Caco-2 (cell line): ENCODE data around the gene BDKRB2. TPM values are rescaled to one million over a fixed set of nuclear protein-coding genes. Genes with fewer than 3 reads are reported as not detected.

Source experiments
- BruUV-seq: library from RNA; stranded (reverse); fragments of 400-500 nt; replicated peaks from 2 replicates; lab custom pipeline; 2021; lab: Mats Ljungman, UMichigan
- CTCF ChIA-PET: fragments of 300-600 bp; sonication (Branson Sonifier 250); formaldehyde crosslinking; loops from one replicate; lab custom pipeline; 2022; ENCODE audit warnings: antibody characterized with exemption; lab: Charles Lee
- POLR2A ChIA-PET: fragments of 300-600 bp; sonication (Branson Sonifier 250); formaldehyde crosslinking; loops from one replicate; lab custom pipeline; 2022; ENCODE audit warnings: antibody characterized with exemption; lab: Charles Lee
- DNase-seq, 2 experiments: peaks; one replicate each; pipeline versions ENCODE4 v3.0.0 to v3.0.0-alpha.2; 2020 to 2022
- H3K27me3 ChIP-seq: replicated peaks from 2 replicates; pipeline ENCODE4 v1.6.0; 2011; ENCODE audit warnings: low read length; ENCODE audit not compliant: control insufficient read depth, insufficient read depth
- H3K36me3 ChIP-seq: 2 replicates; pipeline ENCODE4 v1.5.1; 2011; ENCODE audit warnings: low read length; ENCODE audit not compliant: control insufficient read depth, insufficient read depth
- H3K4me1 ChIP-seq: fragments of 250-450 bp; sonication (Bioruptor Pico); 2 replicates; pipeline ENCODE4 v1.5.1; 2020; ENCODE audit warnings: mild to moderate bottlenecking
- H3K4me3 ChIP-seq: 2 replicates; pipeline ENCODE4 v1.5.1; 2011; ENCODE audit warnings: low read depth, mild to moderate bottlenecking, control low read depth, low read length
- H3K9me3 ChIP-seq: fragments of 250-450 bp; sonication (Bioruptor Pico); 2 replicates; pipeline ENCODE4 v1.5.1; 2020; ENCODE audit warnings: mild to moderate bottlenecking, moderate library complexity
- H3K27ac Mint-ChIP-seq: one replicate; pipeline ENCODE4 v1.8.0; 2022; ENCODE audit warnings: mixed read lengths; ENCODE audit not compliant: unreplicated experiment
- H3K27me3 Mint-ChIP-seq: one replicate; pipeline ENCODE4 v1.8.0; 2022; ENCODE audit warnings: mixed read lengths; ENCODE audit not compliant: insufficient read depth, unreplicated experiment
- H3K36me3 Mint-ChIP-seq: one replicate; pipeline ENCODE4 v1.8.0; 2022; ENCODE audit warnings: mild to moderate bottlenecking, mixed read lengths; ENCODE audit not compliant: insufficient read depth, unreplicated experiment
- H3K4me1 Mint-ChIP-seq: one replicate; pipeline ENCODE4 v1.8.0; 2022; ENCODE audit warnings: low read depth, mixed read lengths; ENCODE audit not compliant: unreplicated experiment
- H3K4me3 Mint-ChIP-seq: one replicate; pipeline ENCODE4 v1.8.0; 2022; ENCODE audit warnings: mild to moderate bottlenecking, moderate library complexity, mixed read lengths; ENCODE audit not compliant: unreplicated experiment
- H3K9me3 Mint-ChIP-seq: one replicate; pipeline ENCODE4 v1.8.0; 2022; ENCODE audit warnings: mixed read lengths; ENCODE audit not compliant: unreplicated experiment
- intact Hi-C: fragments of 100-400 bp; cut with micrococcal nuclease; formaldehyde crosslinking; loops from one replicate; pipeline ENCODE4 v1.10.0; 2022; ENCODE audit not compliant: unreplicated experiment
- total RNA-seq: library from RNA; stranded (reverse); gene quantifications from 2 replicates; pipeline ENCODE4 v1.2.3, GENCODE V29; 2022
- TF ChIP-seq, protein P1 (sequence below), 2 experiments: fragments of 200-600 bp in 1 of 2; IDR thresholded peaks; 1 replicate in 1 of 2; 2 replicates in 1 of 2; pipeline versions ENCODE4 v1.5.1 to v1.8.0; 2011 to 2022; ENCODE audit warnings: antibody characterized with exemption in 1 of 2, control low read depth in 1 of 2, inconsistent platforms in 1 of 2, low read depth in 1 of 2, low read length in 1 of 2, mild to moderate bottlenecking in 1 of 2, moderate library complexity in 1 of 2; ENCODE audit not compliant: insufficient read depth in 1 of 2, severe bottlenecking in 1 of 2, unreplicated experiment in 1 of 2

The BDKRB2 gene
- total RNA-seq, 1 experiment from 2014 or later, result 2.0 TPM

DNA sequence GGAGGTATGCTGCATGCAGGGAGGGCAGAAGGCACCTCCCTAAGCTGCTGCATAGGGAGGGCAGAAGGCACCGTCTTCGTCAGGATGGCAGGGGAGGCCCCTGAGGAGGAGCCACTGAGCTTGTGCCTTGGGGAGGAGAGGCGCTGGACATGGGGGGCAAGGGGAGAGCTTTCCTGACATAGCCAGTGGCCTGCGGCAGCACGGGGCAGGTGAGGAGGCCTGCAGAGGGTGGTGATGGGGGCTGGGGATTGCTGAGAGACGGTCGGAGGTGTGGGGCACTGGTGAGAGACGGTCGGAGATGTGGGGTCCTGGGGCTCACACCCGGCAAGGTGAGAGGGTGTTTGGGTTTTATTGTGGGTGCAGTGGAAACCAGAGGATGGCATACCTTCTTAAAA lies 10.4 kb upstream of the BDKRB2 start:
- H3K4me1 ChIP-seq, result peaks cover 29% of the 10 kb centered on the region
- H3K27me3 Mint-ChIP-seq, result no peaks in the 10 kb centered on the region
- no peak for DNase-seq
- intact Hi-C loops, result no loop called here
- H3K4me3 Mint-ChIP-seq, result peak overlapping the region; percentile 37
- no TSS peak for BruUV-seq
- H3K36me3 Mint-ChIP-seq, result peaks cover 19% of the 10 kb centered on the region
- H3K9me3 ChIP-seq, result peaks cover 8% of the 10 kb centered on the region
- ChIA-PET CTCF (interaction anchor here (2.6 kb wide), 1 partner anchor 94 kb away, joined by 12 read pairs; no protein-coding TSS in a partner anchor), POLR2A (no interaction called here)
- H3K27ac Mint-ChIP-seq, result peak overlapping the region; percentile 95
- no peaks in the 10 kb centered on the region for H3K9me3 Mint-ChIP-seq
- H3K27me3 ChIP-seq, result no peaks in the 10 kb centered on the region
- H3K36me3 ChIP-seq, result no peaks in the 10 kb centered on the region
- peaks cover 28% of the 10 kb centered on the region for H3K4me1 Mint-ChIP-seq
- H3K4me3 ChIP-seq, result no peak overlapping the region
- TF ChIP-seq, protein P1, sequence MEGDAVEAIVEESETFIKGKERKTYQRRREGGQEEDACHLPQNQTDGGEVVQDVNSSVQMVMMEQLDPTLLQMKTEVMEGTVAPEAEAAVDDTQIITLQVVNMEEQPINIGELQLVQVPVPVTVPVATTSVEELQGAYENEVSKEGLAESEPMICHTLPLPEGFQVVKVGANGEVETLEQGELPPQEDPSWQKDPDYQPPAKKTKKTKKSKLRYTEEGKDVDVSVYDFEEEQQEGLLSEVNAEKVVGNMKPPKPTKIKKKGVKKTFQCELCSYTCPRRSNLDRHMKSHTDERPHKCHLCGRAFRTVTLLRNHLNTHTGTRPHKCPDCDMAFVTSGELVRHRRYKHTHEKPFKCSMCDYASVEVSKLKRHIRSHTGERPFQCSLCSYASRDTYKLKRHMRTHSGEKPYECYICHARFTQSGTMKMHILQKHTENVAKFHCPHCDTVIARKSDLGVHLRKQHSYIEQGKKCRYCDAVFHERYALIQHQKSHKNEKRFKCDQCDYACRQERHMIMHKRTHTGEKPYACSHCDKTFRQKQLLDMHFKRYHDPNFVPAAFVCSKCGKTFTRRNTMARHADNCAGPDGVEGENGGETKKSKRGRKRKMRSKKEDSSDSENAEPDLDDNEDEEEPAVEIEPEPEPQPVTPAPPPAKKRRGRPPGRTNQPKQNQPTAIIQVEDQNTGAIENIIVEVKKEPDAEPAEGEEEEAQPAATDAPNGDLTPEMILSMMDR (IDR thresholded peaks at IDR 0.05; ENCODE audit: insufficient read depth in 1 of 2, low read depth in 1 of 2, low read length in 1 of 2, severe bottlenecking in 1 of 2, unreplicated experiment in 1 of 2), result no peak

DNA sequence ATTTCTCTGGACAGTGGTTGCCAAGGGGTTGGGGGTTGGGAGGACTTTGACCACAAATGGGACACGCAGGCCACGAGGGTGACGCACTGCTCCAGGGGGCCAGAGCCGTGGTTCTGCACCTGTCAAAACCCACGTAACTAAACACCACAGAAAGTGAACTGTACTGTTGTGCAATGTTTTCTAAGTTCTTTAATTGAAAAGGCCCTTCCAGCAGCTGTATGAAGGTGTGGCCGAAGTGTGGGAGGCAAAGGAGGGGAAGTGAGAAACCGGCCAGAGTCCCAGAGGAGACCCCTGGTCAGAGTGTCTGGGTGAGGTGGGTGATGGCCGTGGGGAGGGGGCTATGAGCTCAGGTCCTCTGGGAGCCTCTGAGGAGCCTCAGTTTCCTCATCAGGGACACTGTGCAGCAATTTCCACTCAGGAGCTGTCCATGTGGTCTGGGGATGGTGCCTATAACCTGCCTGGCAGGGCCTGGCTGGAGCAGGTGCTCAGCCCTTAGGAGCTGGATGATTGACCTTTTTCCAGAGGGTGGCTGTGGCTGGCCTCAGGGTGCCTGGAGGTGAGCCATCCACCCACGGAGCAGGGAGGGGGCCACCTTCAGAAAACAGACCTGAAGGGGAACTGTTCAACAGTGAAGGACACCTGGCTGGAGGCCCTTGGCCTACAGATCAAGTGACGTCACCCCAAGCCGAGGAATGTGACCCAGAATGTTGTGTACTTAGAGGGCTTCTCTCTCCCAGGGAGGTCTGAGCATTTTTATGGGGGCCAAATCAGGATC lies 9.8 kb upstream of the BDKRB2 start:
- peaks cover 28% of the 10 kb centered on the region for H3K4me1 Mint-ChIP-seq

GRCh38 chr14:96195441-96196081 lies 9.1 kb upstream of the BDKRB2 start:
- Histone ChIP-seq H3K4me3 (no peak overlapping the region), H3K4me1 (peaks cover 29% of the 10 kb centered on the region), H3K27me3 (no peaks in the 10 kb centered on the region), H3K36me3 (no peaks in the 10 kb centered on the region), H3K9me3 (peaks cover 8% of the 10 kb centered on the region)
- Mint-ChIP-seq H3K27me3 (no peaks in the 10 kb centered on the region), H3K27ac (peak overlapping the region; percentile 95), H3K9me3 (no peaks in the 10 kb centered on the region), H3K4me3 (peak overlapping the region; percentile 19), H3K4me1 (peaks cover 28% of the 10 kb centered on the region), H3K36me3 (peaks cover 19% of the 10 kb centered on the region)
- intact Hi-C loops, result loop anchor here (5.0 kb wide), 2 partner anchors 42 to 82 kb away; no protein-coding TSS in a partner anchor
- ChIA-PET POLR2A (interaction anchor here (0.6 kb wide), 1 partner anchor 9 kb away, joined by 3 read pairs; the partner anchor contains the start of gene BDKRB2), CTCF (interaction anchor here (0.8 to 2.6 kb wide), 3 partner anchors 8 to 95 kb away, joined by 3 to 12 read pairs (median 4); no protein-coding TSS in a partner anchor)
- DNase-seq, result peak; percentile 68 to 80
- TF ChIP-seq, protein P1 (IDR thresholded peaks at IDR 0.05; ENCODE audit: insufficient read depth in 1 of 2, low read depth in 1 of 2, low read length in 1 of 2, severe bottlenecking in 1 of 2, unreplicated experiment in 1 of 2), result no peak
- no TSS peak for BruUV-seq

More for the DNA sequence above, 9.8 kb upstream of the BDKRB2 start:
- no peak overlapping the region for H3K4me3 ChIP-seq
- H3K36me3 Mint-ChIP-seq, result peaks cover 19% of the 10 kb centered on the region
- TF ChIP-seq, protein P1 (IDR thresholded peaks at IDR 0.05; ENCODE audit: insufficient read depth in 1 of 2, low read depth in 1 of 2, low read length in 1 of 2, severe bottlenecking in 1 of 2, unreplicated experiment in 1 of 2), result no peak
- peak; percentile 64 to 79 for DNase-seq
- no peaks in the 10 kb centered on the region for H3K27me3 Mint-ChIP-seq
- CTCF ChIA-PET, result interaction anchor here (0.8 to 2.6 kb wide), 3 partner anchors 8 to 94 kb away, joined by 3 to 12 read pairs (median 4); no protein-coding TSS in a partner anchor
- peak overlapping the region; percentile 28 for H3K4me3 Mint-ChIP-seq
- POLR2A ChIA-PET, result no interaction called here
- no peaks in the 10 kb centered on the region for H3K36me3 ChIP-seq
- H3K9me3 Mint-ChIP-seq, result no peaks in the 10 kb centered on the region
- BruUV-seq, result no TSS peak
- H3K4me1 ChIP-seq, result peaks cover 29% of the 10 kb centered on the region
- no peaks in the 10 kb centered on the region for H3K27me3 ChIP-seq
- peaks cover 8% of the 10 kb centered on the region for H3K9me3 ChIP-seq
- H3K27ac Mint-ChIP-seq, result peak overlapping the region; percentile 95
- intact Hi-C loops, result loop anchor here (5.0 kb wide), 2 partner anchors 42 to 82 kb away; no protein-coding TSS in a partner anchor
